HCT116 (cell line): ENCODE measurements around the gene SPATA31E1. TPM values are rescaled to one million over a fixed set of nuclear protein-coding genes. Genes with fewer than 3 reads are reported as not detected.
"Not testable (repeated sequence)": the region's sequence is repeated elsewhere in the genome, so short reads cannot be mapped to it uniquely, and the experiment has no call there.

Source experiments
- ATAC-seq: fragments of 200-7000 bp; cut with Tn5 transposase; 2 replicates; pipeline ENCODE4 v1.9.1; 2020; ENCODE audit warnings: mild to moderate bottlenecking, moderate library complexity
- BruUV-seq: library from RNA; stranded (reverse); fragments of 400-500 nt; replicated peaks from 2 replicates; lab custom pipeline; 2021; lab: Mats Ljungman, UMichigan
- CTCF ChIA-PET: fragments of 300-600 bp; sonication (Branson Sonifier 250); formaldehyde crosslinking; loops from one replicate; lab custom pipeline; 2021; ENCODE audit warnings: antibody characterized with exemption; lab: Charles Lee
- POLR2A ChIA-PET: fragments of 300-600, 350-600 bp; sonication (Branson Sonifier 250); formaldehyde crosslinking; loops from one replicate; lab custom pipeline; 2021; ENCODE audit warnings: antibody characterized with exemption; lab: Charles Lee
- RAD21 ChIA-PET, 2 experiments: fragments of 300-600 bp; sonication (Branson Sonifier 250); formaldehyde crosslinking; loops; one replicate each; lab custom pipeline; 2023; ENCODE audit warnings: low total read pairs in 2 of 2; ENCODE audit not compliant: uncharacterized antibody in 2 of 2, unreplicated experiment in 2 of 2, low non-redundant PET in 1 of 2; lab: Charles Lee
- DNase-seq: peaks from one replicate; pipeline ENCODE4 v3.0.0-alpha.2; 2010; ENCODE audit warnings: low read depth, low spot score
- H2AFZ ChIP-seq: fragments of 200-600 bp; shearing (Covaris generic), sonication (generic); 2 replicates; pipeline ENCODE4 v1.6.1; 2017; ENCODE audit warnings: low read depth, mixed run types, mixed read lengths, antibody characterized with exemption, low read length; ENCODE audit not compliant: poor library complexity, severe bottlenecking
- H3K27ac ChIP-seq: 2 replicates; pipeline ENCODE4 v1.5.1; 2012; ENCODE audit warnings: low read depth, low read length
- H3K27me3 ChIP-seq: fragments of 200-600 bp; sonication (generic); 2 replicates; pipeline ENCODE4 v1.6.1; 2016; ENCODE audit warnings: mixed run types, low read length, mixed read lengths; ENCODE audit not compliant: insufficient read depth
- H3K36me3 ChIP-seq, 2 experiments: fragments of 200-500 bp in 1 of 2; fragments of 200-600 bp in 1 of 2; sonication (Bioruptor generic) in 1 of 2; sonication (generic) in 1 of 2; 2 replicates each; pipeline versions ENCODE4 v1.5.1 to v1.6.1; 2014 to 2016; ENCODE audit warnings: low read length in 2 of 2, inconsistent platforms in 1 of 2, mixed read lengths in 1 of 2, mixed run types in 1 of 2; ENCODE audit not compliant: insufficient read depth in 2 of 2, control insufficient read depth in 1 of 2
- H3K4me1 ChIP-seq, 2 experiments: fragments of 200-600 bp in 1 of 2; sonication (generic) in 1 of 2; 2 replicates each; pipeline versions ENCODE4 v1.5.1 to v1.6.1; 2012 to 2017; ENCODE audit warnings: low read length in 2 of 2, inconsistent platforms in 1 of 2, mild to moderate bottlenecking in 1 of 2, mixed read lengths in 1 of 2, mixed run types in 1 of 2, moderate library complexity in 1 of 2; ENCODE audit not compliant: insufficient read depth in 2 of 2, control insufficient read depth in 1 of 2
- H3K4me2 ChIP-seq: fragments of 200-600 bp; sonication (generic); 2 replicates; pipeline ENCODE4 v1.6.1; 2017; ENCODE audit warnings: mixed run types, low read length, mixed read lengths
- H3K4me3 ChIP-seq, 2 experiments: fragments of 200-600 bp in 1 of 2; sonication (generic) in 1 of 2; replicated peaks in 1 of 2; 2 replicates each; pipeline ENCODE4 v1.5.1; 2011 to 2016; ENCODE audit warnings: low read length in 2 of 2, control low read depth in 1 of 2, low read depth in 1 of 2, mild to moderate bottlenecking in 1 of 2, mixed read lengths in 1 of 2, mixed run types in 1 of 2
- H3K79me2 ChIP-seq: fragments of 200-600 bp; sonication (generic); 2 replicates; pipeline ENCODE4 v1.6.1; 2017; ENCODE audit warnings: mild to moderate bottlenecking, mixed run types, low read length, moderate library complexity, mixed read lengths; ENCODE audit not compliant: insufficient read depth
- H3K9ac ChIP-seq: fragments of 200-600 bp; sonication (generic); 2 replicates; pipeline ENCODE4 v1.6.1; 2016; ENCODE audit warnings: low read length, mixed read lengths
- H3K9me2 ChIP-seq: fragments of 200-600 bp; sonication (generic), shearing (Covaris generic); 2 replicates; pipeline ENCODE4 v1.6.1; 2017; ENCODE audit warnings: mixed run types, mild to moderate bottlenecking, moderate library complexity; ENCODE audit not compliant: insufficient read depth
- H3K9me3 ChIP-seq, 2 experiments: fragments of 200-500 bp in 1 of 2; fragments of 200-600 bp in 1 of 2; sonication (Bioruptor generic) in 1 of 2; sonication (generic) in 1 of 2; 2 replicates each; pipeline ENCODE4 v1.6.1; 2014 to 2017; ENCODE audit warnings: low read length in 2 of 2, mixed read lengths in 2 of 2, inconsistent platforms in 1 of 2, low read depth in 1 of 2, mild to moderate bottlenecking in 1 of 2, mixed run types in 1 of 2, moderate library complexity in 1 of 2; ENCODE audit not compliant: control insufficient read depth in 1 of 2, insufficient read depth in 1 of 2
- H4K20me1 ChIP-seq: fragments of 200-600 bp; sonication (generic), shearing (Covaris generic); 2 replicates; pipeline ENCODE4 v1.6.1; 2017; ENCODE audit warnings: mixed run types, mild to moderate bottlenecking, moderate library complexity; ENCODE audit not compliant: insufficient read depth
- MAX ChIP-seq: IDR thresholded peaks from 2 replicates; pipeline ENCODE4 v1.6.1; 2012
- REST ChIP-seq: IDR thresholded peaks from 2 replicates; pipeline ENCODE4 v1.6.1; 2012; ENCODE audit warnings: low read depth
- intact Hi-C: fragments of 100-400 bp; cut with micrococcal nuclease; formaldehyde crosslinking; loops from 2 replicates; pipeline ENCODE4 v1.10.0; 2022
- total RNA-seq: library from RNA; stranded (reverse); gene quantifications from one replicate; pipeline ENCODE4 v1.2.1, GENCODE V29; 2021; ENCODE audit not compliant: unreplicated experiment

Gene SPATA31E1
- total RNA-seq, 1 experiment from 2014 or later: not detected

- no TSS peak for BruUV-seq
- ChIA-PET CTCF (no interaction called here), POLR2A (no interaction called here), RAD21 (no interaction called here)
- Histone ChIP-seq H3K4me2 (peak overlapping the region; percentile 39), H3K27ac (no peak overlapping the region), H3K9ac (no peak overlapping the region), H3K36me3 (no peaks in the 10 kb centered on the region), H3K9me3 (no peaks in the 10 kb centered on the region), H4K20me1 (no peaks in the 10 kb centered on the region), H2AFZ (no peak overlapping the region), H3K27me3 (no peaks in the 10 kb centered on the region), H3K9me2 (no peaks in the 10 kb centered on the region), H3K4me3 (no peak overlapping the region), H3K4me1 (peaks cover 0 to 8% of the 10 kb centered on the region in 2 experiments; a peak in 2 of 4 replicates), H3K79me2 (no peaks in the 10 kb centered on the region)
- DNase-seq: no peak
- intact Hi-C loops: no loop called here
- TF ChIP-seq MAX (no peak), REST (no peak)
- 0 out of 2 replicates have a peak, but pooled peaks have one; percentile 42 for ATAC-seq
Measured at GRCh38 chr9:87850391-87850790, 32.3 kb upstream of the SPATA31E1 start.

- H3K4me3 ChIP-seq, H3K4me2 ChIP-seq, POLR2A ChIA-PET, H2AFZ ChIP-seq, RAD21 ChIA-PET, BruUV-seq, CTCF ChIA-PET, H4K20me1 ChIP-seq, DNase-seq, H3K9me3 ChIP-seq, H3K79me2 ChIP-seq, H3K27ac ChIP-seq, H3K36me3 ChIP-seq, intact Hi-C loops, H3K9ac ChIP-seq, H3K9me2 ChIP-seq, ATAC-seq, H3K4me1 ChIP-seq, H3K27me3 ChIP-seq: not testable (repeated sequence)
Measured at GRCh38 chr9:87851186-87851585, 31.5 kb upstream of the SPATA31E1 start.
